Stimulated activated CD4-positive, alpha-beta T cell treated with anti-CD3 and anti-CD28 coated beads, Interleukin-4, amount 100 ng/mL, for 4 hours (primary cell): Measurements from ENCODE around the gene MACO1.

ENCODE experiments used
- DNase-seq, 2 experiments: peaks; one replicate each; pipeline ENCODE4 v3.0.0-alpha.2; 2020

MACO1 gene

GRCh38 chr1:25545767-25546166 lies 115.1 kb downstream of the MACO1 start:
- DNase-seq: no peak

GRCh38 chr1:25546193-25546592 lies 115.5 kb downstream of the MACO1 start:
- DNase-seq: no peak

- no peak for DNase-seq
These were observed 117.9 kb downstream of the MACO1 start for GRCh38 chr1:25548601-25549000.

- DNase-seq: peak; percentile 68 to 81
These were observed 118.8 kb downstream of the MACO1 start for GRCh38 chr1:25549273-25550154.
